Caco-2 (cell line): ENCODE results near the gene TSHR. TPM values are rescaled to one million over a fixed set of nuclear protein-coding genes. Genes with fewer than 3 reads are reported as not detected.

Experiments
- BruUV-seq: library from RNA; stranded (reverse); fragments of 400-500 nt; replicated peaks from 2 replicates; lab custom pipeline; 2021; lab: Mats Ljungman, UMichigan
- CTCF ChIA-PET: fragments of 300-600 bp; sonication (Branson Sonifier 250); formaldehyde crosslinking; loops from one replicate; lab custom pipeline; 2022; ENCODE audit warnings: antibody characterized with exemption; lab: Charles Lee
- POLR2A ChIA-PET: fragments of 300-600 bp; sonication (Branson Sonifier 250); formaldehyde crosslinking; loops from one replicate; lab custom pipeline; 2022; ENCODE audit warnings: antibody characterized with exemption; lab: Charles Lee
- DNase-seq, 2 experiments: peaks; one replicate each; pipeline versions ENCODE4 v3.0.0 to v3.0.0-alpha.2; 2020 to 2022
- H3K27me3 ChIP-seq: replicated peaks from 2 replicates; pipeline ENCODE4 v1.6.0; 2011; ENCODE audit warnings: low read length; ENCODE audit not compliant: control insufficient read depth, insufficient read depth
- H3K36me3 ChIP-seq: 2 replicates; pipeline ENCODE4 v1.5.1; 2011; ENCODE audit warnings: low read length; ENCODE audit not compliant: control insufficient read depth, insufficient read depth
- H3K4me1 ChIP-seq: fragments of 250-450 bp; sonication (Bioruptor Pico); 2 replicates; pipeline ENCODE4 v1.5.1; 2020; ENCODE audit warnings: mild to moderate bottlenecking
- H3K4me3 ChIP-seq: 2 replicates; pipeline ENCODE4 v1.5.1; 2011; ENCODE audit warnings: low read depth, mild to moderate bottlenecking, control low read depth, low read length
- H3K9me3 ChIP-seq: fragments of 250-450 bp; sonication (Bioruptor Pico); 2 replicates; pipeline ENCODE4 v1.5.1; 2020; ENCODE audit warnings: mild to moderate bottlenecking, moderate library complexity
- H3K27ac Mint-ChIP-seq: one replicate; pipeline ENCODE4 v1.8.0; 2022; ENCODE audit warnings: mixed read lengths; ENCODE audit not compliant: unreplicated experiment
- H3K27me3 Mint-ChIP-seq: one replicate; pipeline ENCODE4 v1.8.0; 2022; ENCODE audit warnings: mixed read lengths; ENCODE audit not compliant: insufficient read depth, unreplicated experiment
- H3K36me3 Mint-ChIP-seq: one replicate; pipeline ENCODE4 v1.8.0; 2022; ENCODE audit warnings: mild to moderate bottlenecking, mixed read lengths; ENCODE audit not compliant: insufficient read depth, unreplicated experiment
- H3K4me1 Mint-ChIP-seq: one replicate; pipeline ENCODE4 v1.8.0; 2022; ENCODE audit warnings: low read depth, mixed read lengths; ENCODE audit not compliant: unreplicated experiment
- H3K4me3 Mint-ChIP-seq: one replicate; pipeline ENCODE4 v1.8.0; 2022; ENCODE audit warnings: mild to moderate bottlenecking, moderate library complexity, mixed read lengths; ENCODE audit not compliant: unreplicated experiment
- H3K9me3 Mint-ChIP-seq: one replicate; pipeline ENCODE4 v1.8.0; 2022; ENCODE audit warnings: mixed read lengths; ENCODE audit not compliant: unreplicated experiment
- intact Hi-C: fragments of 100-400 bp; cut with micrococcal nuclease; formaldehyde crosslinking; loops from one replicate; pipeline ENCODE4 v1.10.0; 2022; ENCODE audit not compliant: unreplicated experiment
- total RNA-seq: library from RNA; stranded (reverse); gene quantifications from 2 replicates; pipeline ENCODE4 v1.2.3, GENCODE V29; 2022
- TF ChIP-seq, protein P1 (sequence below), 2 experiments: fragments of 200-600 bp in 1 of 2; IDR thresholded peaks; 1 replicate in 1 of 2; 2 replicates in 1 of 2; pipeline versions ENCODE4 v1.5.1 to v1.8.0; 2011 to 2022; ENCODE audit warnings: antibody characterized with exemption in 1 of 2, control low read depth in 1 of 2, inconsistent platforms in 1 of 2, low read depth in 1 of 2, low read length in 1 of 2, mild to moderate bottlenecking in 1 of 2, moderate library complexity in 1 of 2; ENCODE audit not compliant: insufficient read depth in 1 of 2, severe bottlenecking in 1 of 2, unreplicated experiment in 1 of 2

Gene TSHR
- total RNA-seq, 1 experiment from 2014 or later = not detected

DNA sequence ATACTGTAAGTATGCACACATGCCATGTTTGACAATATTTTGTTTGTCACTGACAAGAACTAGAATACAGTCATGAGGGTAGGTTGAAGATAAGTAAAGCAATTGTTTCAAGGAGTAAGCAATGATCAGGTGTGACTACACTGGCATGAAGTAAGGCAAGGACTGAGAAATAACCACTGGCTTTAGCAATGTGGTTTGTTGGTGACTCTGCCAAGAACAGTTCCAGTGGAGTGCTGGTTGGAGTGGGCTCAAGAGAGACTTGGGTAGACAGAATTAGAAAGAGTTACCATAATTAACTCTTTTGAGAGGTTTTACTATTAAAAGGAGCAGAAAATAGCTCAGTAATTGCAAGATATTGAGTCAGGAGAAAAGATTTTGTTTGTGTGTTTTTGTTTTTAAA, 135.7 kb downstream of the TSHR start:
- H3K9me3 Mint-ChIP-seq = no peaks in the 10 kb centered on the region
- peaks cover 2% of the 10 kb centered on the region; the same call in 1 of the 2 replicates for H3K4me1 ChIP-seq
- H3K27me3 Mint-ChIP-seq = peaks cover 4% of the 10 kb centered on the region
- no peaks in the 10 kb centered on the region for H3K36me3 Mint-ChIP-seq
- POLR2A ChIA-PET = no interaction called here
- CTCF ChIA-PET = no interaction called here
- TF ChIP-seq, protein P1, sequence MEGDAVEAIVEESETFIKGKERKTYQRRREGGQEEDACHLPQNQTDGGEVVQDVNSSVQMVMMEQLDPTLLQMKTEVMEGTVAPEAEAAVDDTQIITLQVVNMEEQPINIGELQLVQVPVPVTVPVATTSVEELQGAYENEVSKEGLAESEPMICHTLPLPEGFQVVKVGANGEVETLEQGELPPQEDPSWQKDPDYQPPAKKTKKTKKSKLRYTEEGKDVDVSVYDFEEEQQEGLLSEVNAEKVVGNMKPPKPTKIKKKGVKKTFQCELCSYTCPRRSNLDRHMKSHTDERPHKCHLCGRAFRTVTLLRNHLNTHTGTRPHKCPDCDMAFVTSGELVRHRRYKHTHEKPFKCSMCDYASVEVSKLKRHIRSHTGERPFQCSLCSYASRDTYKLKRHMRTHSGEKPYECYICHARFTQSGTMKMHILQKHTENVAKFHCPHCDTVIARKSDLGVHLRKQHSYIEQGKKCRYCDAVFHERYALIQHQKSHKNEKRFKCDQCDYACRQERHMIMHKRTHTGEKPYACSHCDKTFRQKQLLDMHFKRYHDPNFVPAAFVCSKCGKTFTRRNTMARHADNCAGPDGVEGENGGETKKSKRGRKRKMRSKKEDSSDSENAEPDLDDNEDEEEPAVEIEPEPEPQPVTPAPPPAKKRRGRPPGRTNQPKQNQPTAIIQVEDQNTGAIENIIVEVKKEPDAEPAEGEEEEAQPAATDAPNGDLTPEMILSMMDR (IDR thresholded peaks at IDR 0.05; ENCODE audit: insufficient read depth in 1 of 2, low read depth in 1 of 2, low read length in 1 of 2, severe bottlenecking in 1 of 2, unreplicated experiment in 1 of 2) = no peak
- no peaks in the 10 kb centered on the region for H3K9me3 ChIP-seq
- no peaks in the 10 kb centered on the region for H3K4me1 Mint-ChIP-seq
- no peak for DNase-seq
- H3K4me3 ChIP-seq = no peak overlapping the region
- BruUV-seq = no TSS peak
- intact Hi-C loops = no loop called here
- no peaks in the 10 kb centered on the region for H3K36me3 ChIP-seq
- no peak overlapping the region for H3K27ac Mint-ChIP-seq
- H3K4me3 Mint-ChIP-seq = no peak overlapping the region
- H3K27me3 ChIP-seq = no peaks in the 10 kb centered on the region

DNA sequence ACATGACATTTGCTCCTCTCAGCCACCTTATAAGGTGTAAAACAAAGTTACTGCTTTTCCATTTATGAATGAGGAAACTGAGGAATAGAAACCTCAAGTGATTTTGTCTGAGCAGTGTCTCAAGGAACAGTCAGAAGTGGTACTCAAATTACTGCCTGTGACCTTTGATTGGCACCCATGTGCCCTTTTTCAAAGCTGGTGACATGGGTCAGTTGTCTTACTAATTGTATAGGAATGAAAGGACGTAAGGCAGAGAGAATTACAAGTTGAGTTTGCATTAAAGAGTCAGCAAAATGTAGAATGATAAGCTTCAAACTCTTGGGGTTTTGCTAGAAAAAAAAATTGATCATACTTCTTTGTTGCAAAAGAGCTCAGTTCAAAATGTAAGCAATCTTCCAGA, 136.2 kb downstream of the TSHR start:
- Mint-ChIP-seq H3K27ac (no peak overlapping the region), H3K9me3 (no peaks in the 10 kb centered on the region), H3K4me3 (no peak overlapping the region), H3K36me3 (no peaks in the 10 kb centered on the region), H3K27me3 (peaks cover 4% of the 10 kb centered on the region), H3K4me1 (no peaks in the 10 kb centered on the region)
- H3K9me3 ChIP-seq = no peaks in the 10 kb centered on the region
- intact Hi-C loops = no loop called here
- no peaks in the 10 kb centered on the region for H3K36me3 ChIP-seq
- BruUV-seq = no TSS peak
- peaks cover 6% of the 10 kb centered on the region; the same call in 1 of the 2 replicates for H3K4me1 ChIP-seq
- TF ChIP-seq, protein P1 (IDR thresholded peaks at IDR 0.05; ENCODE audit: insufficient read depth in 1 of 2, low read depth in 1 of 2, low read length in 1 of 2, severe bottlenecking in 1 of 2, unreplicated experiment in 1 of 2) = no peak
- CTCF ChIA-PET = no interaction called here
- POLR2A ChIA-PET = no interaction called here
- DNase-seq = no peak
- no peaks in the 10 kb centered on the region for H3K27me3 ChIP-seq
- no peak overlapping the region for H3K4me3 ChIP-seq

DNA sequence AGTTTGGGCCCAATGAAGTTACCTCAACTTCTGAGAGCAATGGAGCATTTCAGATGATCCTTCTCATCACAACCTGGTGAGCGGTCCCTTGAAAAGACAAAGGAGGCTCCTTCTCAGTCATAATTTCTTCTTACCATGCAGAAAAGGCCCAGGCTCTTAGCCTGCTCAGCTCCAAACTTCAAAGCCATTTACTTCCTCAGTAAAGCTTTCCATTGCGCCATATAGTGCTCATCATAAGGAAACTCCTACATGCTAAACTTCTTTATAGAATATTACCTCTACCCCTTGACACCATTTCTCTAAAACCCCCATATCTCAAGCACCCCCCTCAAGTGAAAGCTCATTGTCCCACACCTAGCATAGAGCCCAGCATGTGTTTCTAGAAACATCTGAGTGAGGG, 138.2 kb downstream of the TSHR start:
- Mint-ChIP-seq H3K4me1 (no peaks in the 10 kb centered on the region), H3K9me3 (no peaks in the 10 kb centered on the region), H3K27ac (no peak overlapping the region), H3K4me3 (no peak overlapping the region), H3K27me3 (peaks cover 2% of the 10 kb centered on the region), H3K36me3 (no peaks in the 10 kb centered on the region)
- Histone ChIP-seq H3K36me3 (no peaks in the 10 kb centered on the region), H3K9me3 (no peaks in the 10 kb centered on the region), H3K4me3 (no peak overlapping the region), H3K27me3 (no peaks in the 10 kb centered on the region), H3K4me1 (peaks cover 6% of the 10 kb centered on the region; the same call in 1 of the 2 replicates)
- POLR2A ChIA-PET = no interaction called here
- TF ChIP-seq, protein P1 (IDR thresholded peaks at IDR 0.05; ENCODE audit: insufficient read depth in 1 of 2, low read depth in 1 of 2, low read length in 1 of 2, severe bottlenecking in 1 of 2, unreplicated experiment in 1 of 2) = no peak
- DNase-seq = no peak
- intact Hi-C loops = no loop called here
- CTCF ChIA-PET = no interaction called here
- BruUV-seq = no TSS peak
